ENCODE results near the gene PTPRN2.

Gene PTPRN2

GRCh38 chr7:158273138-158273651 lies 314.4 kb downstream of the PTPRN2 start:
- TF ChIP-seq POLR2A (IDR thresholded peaks at IDR 0.05; ENCODE audit: extremely low read depth, insufficient read length), result no peak
- TF ChIP-seq, protein P1, sequence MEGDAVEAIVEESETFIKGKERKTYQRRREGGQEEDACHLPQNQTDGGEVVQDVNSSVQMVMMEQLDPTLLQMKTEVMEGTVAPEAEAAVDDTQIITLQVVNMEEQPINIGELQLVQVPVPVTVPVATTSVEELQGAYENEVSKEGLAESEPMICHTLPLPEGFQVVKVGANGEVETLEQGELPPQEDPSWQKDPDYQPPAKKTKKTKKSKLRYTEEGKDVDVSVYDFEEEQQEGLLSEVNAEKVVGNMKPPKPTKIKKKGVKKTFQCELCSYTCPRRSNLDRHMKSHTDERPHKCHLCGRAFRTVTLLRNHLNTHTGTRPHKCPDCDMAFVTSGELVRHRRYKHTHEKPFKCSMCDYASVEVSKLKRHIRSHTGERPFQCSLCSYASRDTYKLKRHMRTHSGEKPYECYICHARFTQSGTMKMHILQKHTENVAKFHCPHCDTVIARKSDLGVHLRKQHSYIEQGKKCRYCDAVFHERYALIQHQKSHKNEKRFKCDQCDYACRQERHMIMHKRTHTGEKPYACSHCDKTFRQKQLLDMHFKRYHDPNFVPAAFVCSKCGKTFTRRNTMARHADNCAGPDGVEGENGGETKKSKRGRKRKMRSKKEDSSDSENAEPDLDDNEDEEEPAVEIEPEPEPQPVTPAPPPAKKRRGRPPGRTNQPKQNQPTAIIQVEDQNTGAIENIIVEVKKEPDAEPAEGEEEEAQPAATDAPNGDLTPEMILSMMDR (IDR thresholded peaks at IDR 0.05; ENCODE audit: low read depth, low read length), result no peak
- no peak for DNase-seq (ENCODE audit: low read depth)
- H3K4me3 ChIP-seq (ENCODE audit: low read depth, low read length), result no peak overlapping the region

- DNase-seq (ENCODE audit: low read depth), result no peak
Observed at GRCh38 chr7:158272509-158273137, 315.0 kb downstream of the PTPRN2 start.

GRCh38 chr7:158272091-158272490 lies 315.5 kb downstream of the PTPRN2 start:
- TF ChIP-seq, protein P1 (IDR thresholded peaks at IDR 0.05; ENCODE audit: low read depth, low read length), result no peak
- TF ChIP-seq POLR2A (IDR thresholded peaks at IDR 0.05; ENCODE audit: extremely low read depth, insufficient read length) (no peak), MYC (IDR thresholded peaks at IDR 0.05; ENCODE audit: low read depth, low read length) (no peak)
- DNase-seq (ENCODE audit: low read depth), result no peak
- H3K4me3 ChIP-seq (ENCODE audit: low read depth, low read length), result no peak overlapping the region

More at GRCh38 chr7:158272509-158273137, 315.0 kb downstream of the PTPRN2 start:
- no peak overlapping the region for H3K4me3 ChIP-seq (ENCODE audit: low read depth, low read length)
- TF ChIP-seq POLR2A (IDR thresholded peaks at IDR 0.05; ENCODE audit: extremely low read depth, insufficient read length) (no peak), MYC (IDR thresholded peaks at IDR 0.05; ENCODE audit: low read depth, low read length) (no peak)
- TF ChIP-seq, protein P2, sequence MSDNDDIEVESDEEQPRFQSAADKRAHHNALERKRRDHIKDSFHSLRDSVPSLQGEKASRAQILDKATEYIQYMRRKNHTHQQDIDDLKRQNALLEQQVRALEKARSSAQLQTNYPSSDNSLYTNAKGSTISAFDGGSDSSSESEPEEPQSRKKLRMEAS (IDR thresholded peaks at IDR 0.05; ENCODE audit: low read depth, low read length), result no peak
- TF ChIP-seq, protein P1 (IDR thresholded peaks at IDR 0.05; ENCODE audit: low read depth, low read length), result no peak

GRCh38 chr7:158271646-158272045 lies 316.0 kb downstream of the PTPRN2 start:
- TF ChIP-seq MYC (IDR thresholded peaks at IDR 0.05; ENCODE audit: low read depth, low read length) (no peak), POLR2A (IDR thresholded peaks at IDR 0.05; ENCODE audit: extremely low read depth, insufficient read length) (no peak)
- TF ChIP-seq, protein P1 (IDR thresholded peaks at IDR 0.05; ENCODE audit: low read depth, low read length), result no peak
- TF ChIP-seq, protein P2 (IDR thresholded peaks at IDR 0.05; ENCODE audit: low read depth, low read length), result no peak
- no peak overlapping the region for H3K4me3 ChIP-seq (ENCODE audit: low read depth, low read length)
- no peak for DNase-seq (ENCODE audit: low read depth)

GRCh38 chr7:158270856-158271413 lies 316.7 kb downstream of the PTPRN2 start:
- TF ChIP-seq MYC (IDR thresholded peaks at IDR 0.05; ENCODE audit: low read depth, low read length) (no peak), POLR2A (IDR thresholded peaks at IDR 0.05; ENCODE audit: extremely low read depth, insufficient read length) (no peak)
- TF ChIP-seq, protein P2 (IDR thresholded peaks at IDR 0.05; ENCODE audit: low read depth, low read length), result no peak
- TF ChIP-seq, protein P1 (IDR thresholded peaks at IDR 0.05; ENCODE audit: low read depth, low read length), result no peak
- no peak for DNase-seq (ENCODE audit: low read depth)
- H3K4me3 ChIP-seq (ENCODE audit: low read depth, low read length), result no peak overlapping the region
